GM12873 (cell line): ENCODE measurements around the gene MARVELD2.

Experiments
- TF ChIP-seq, protein P1 (sequence below): IDR thresholded peaks from 2 replicates; pipeline ENCODE4 v1.5.1; 2012; ENCODE audit warnings: low read depth, mild to moderate bottlenecking, moderate library complexity, low read length, control low read depth; ENCODE audit not compliant: insufficient read depth; ENCODE audit errors: missing control alignments

The MARVELD2 gene

DNA sequence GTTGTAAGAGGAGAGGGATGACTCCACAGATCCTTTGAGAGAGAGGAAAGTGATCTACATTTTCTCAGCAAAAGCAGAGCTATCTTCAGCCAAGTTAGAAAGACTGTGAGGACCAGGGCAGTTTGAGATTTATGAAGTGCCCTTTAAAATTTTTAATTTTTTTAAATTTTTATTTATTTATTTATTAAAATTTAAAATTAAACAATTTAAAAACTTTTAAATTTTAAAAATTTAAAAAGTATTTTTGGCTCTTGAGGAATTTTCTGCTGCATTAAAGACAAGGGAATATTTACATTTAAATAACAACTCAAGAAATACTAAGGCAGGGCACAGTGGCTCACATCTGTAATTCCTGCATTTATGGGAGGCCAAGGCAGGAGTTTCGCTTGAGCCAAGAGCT, 47.3 kb downstream of the MARVELD2 start:
- TF ChIP-seq, protein P1, sequence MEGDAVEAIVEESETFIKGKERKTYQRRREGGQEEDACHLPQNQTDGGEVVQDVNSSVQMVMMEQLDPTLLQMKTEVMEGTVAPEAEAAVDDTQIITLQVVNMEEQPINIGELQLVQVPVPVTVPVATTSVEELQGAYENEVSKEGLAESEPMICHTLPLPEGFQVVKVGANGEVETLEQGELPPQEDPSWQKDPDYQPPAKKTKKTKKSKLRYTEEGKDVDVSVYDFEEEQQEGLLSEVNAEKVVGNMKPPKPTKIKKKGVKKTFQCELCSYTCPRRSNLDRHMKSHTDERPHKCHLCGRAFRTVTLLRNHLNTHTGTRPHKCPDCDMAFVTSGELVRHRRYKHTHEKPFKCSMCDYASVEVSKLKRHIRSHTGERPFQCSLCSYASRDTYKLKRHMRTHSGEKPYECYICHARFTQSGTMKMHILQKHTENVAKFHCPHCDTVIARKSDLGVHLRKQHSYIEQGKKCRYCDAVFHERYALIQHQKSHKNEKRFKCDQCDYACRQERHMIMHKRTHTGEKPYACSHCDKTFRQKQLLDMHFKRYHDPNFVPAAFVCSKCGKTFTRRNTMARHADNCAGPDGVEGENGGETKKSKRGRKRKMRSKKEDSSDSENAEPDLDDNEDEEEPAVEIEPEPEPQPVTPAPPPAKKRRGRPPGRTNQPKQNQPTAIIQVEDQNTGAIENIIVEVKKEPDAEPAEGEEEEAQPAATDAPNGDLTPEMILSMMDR = no peak

DNA sequence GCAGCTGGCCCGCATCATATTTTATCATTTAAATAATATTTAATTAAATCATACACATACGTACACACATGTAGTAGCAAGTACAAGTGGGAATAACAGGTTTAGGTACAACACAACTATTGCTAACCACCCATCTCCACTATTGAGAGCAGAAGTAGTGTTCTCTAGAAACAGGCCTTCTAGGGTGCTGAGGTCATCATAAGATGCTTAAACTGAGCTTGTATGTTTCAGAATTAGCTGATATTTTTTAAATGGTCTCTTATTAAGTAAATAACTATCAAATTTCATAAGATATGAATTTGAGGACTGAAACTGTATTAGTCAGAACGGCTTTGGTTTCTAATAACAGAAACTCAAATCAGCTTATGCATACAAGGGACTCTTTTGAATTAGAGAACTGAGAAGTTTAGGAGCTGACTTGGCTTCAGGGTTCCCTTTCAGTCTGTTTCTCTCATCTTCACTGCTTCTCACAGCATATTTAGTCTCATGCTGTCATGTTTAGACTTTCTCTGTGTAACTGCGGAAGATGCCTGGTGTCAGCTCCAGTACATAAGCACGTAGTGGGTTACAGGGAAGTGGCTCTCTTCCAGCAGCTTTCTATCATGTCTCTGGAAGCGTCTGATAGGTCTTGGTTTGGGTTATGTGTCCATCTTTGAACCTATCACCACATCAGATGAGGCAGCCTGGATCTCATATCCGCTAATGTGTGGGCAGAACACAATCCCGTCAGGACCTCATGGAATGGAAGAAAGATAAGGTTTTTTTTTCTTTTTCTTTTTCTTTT, 52.7 kb downstream of the MARVELD2 start:
- TF ChIP-seq, protein P1 = no peak

DNA sequence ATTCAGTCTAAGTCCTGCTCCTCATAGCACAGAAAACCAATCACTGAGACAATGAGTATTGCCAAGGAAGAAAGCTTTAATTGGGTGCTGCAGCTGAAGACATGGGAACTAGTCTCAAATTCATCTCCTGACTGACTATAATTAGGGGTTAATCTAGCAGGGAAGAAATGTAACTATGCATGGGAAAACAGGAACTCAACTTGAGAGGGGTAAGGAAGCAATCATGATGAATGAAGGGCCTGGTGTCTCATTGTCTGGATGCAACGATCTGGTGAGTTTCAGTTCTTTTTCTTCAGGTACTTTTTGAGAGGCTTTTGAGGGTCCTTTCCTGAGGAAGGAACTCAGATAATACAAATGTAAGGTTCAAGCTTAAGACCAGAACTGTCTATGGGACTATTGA, 53.7 kb downstream of the MARVELD2 start:
- TF ChIP-seq, protein P1 = no peak

DNA sequence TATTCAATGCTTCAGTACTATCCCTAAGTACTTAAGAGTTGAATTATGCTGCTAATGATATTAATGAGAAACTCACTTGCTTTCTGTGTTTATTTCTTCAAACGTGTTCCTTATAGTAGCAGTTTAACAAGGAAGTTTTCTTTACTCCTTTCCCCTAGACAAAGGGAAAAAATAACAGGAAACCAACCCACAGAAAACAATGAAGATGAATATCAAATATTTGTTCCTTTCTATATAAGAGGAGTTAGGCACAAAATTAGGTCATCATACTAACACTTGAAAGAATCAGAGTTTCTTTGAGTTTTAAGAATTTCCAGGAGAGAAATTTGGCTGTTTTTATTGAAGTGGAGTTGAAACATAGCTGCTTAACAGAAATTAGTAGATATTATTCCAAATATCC, 62.3 kb downstream of the MARVELD2 start:
- TF ChIP-seq, protein P1 = no peak

DNA sequence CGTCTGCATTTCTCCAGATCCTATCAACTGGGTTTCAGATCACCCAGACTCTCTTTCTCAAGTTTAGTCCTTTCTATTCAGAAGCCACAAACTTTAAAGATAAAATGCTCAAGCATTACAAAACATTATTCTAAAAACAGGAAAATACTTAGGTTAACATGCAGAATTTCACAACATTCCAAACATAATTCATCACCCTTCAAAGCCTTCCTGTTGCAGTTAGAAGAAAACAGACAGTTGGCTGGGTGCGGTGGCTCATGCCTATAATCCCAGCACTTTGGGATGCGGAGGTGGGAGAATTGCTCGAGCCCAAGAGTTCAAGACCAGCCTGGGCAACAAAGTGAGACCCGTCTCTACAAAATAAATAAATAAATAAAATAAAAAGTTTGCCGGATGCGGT, 70.0 kb downstream of the MARVELD2 start:
- TF ChIP-seq, protein P1 = no peak

DNA sequence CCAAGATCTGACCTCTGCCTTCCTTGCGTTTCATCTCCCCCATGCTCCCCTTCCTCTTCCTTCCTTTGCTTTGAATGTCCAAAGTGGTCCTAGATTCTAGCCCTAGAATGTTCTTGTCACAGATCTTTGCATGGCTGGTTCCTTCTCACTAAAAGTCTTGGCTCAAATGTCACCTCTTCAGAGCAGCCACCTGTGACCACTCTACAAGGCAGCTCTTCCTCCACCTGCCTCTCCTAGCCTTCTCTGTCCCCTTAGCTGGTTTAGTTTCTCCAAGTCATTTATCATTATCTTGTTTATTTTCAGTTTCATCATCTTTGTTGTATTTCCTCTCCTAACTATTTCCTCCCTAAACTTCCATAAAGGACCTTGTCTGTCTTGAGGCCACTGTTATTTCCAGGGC, 70.6 kb downstream of the MARVELD2 start:
- TF ChIP-seq, protein P1 = no peak

DNA sequence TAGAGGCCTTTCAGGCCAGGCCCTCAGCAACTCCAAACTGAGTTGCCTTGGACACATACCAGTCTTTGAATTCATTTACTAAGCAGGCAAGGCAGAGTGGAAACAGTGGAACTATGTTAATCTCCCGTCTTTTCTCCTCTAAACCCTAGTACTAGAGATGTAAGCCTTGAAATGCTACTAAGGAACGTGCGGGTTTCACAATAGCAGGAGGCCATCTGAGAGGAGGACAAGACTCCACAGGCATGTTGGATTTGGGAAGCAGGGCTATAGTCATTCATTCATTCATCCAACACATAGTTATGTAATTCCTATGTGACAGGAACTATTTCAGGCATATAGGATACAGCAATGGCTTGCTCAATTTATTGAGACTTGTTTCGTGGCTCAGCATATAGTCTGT, 74.3 kb downstream of the MARVELD2 start:
- TF ChIP-seq, protein P1 = no peak
